Adipose tissue (tissue), 3 donors: ENCODE measurements around the gene LRRC1. TPM values are rescaled to one million over a fixed set of nuclear protein-coding genes. Genes with fewer than 3 reads are reported as not detected.

Experiments used
- H3K27ac ChIP-seq: one replicate; pipeline ENCODE4 v1.5.1; 2013; ENCODE audit warnings: low read depth, low read length
- WGBS, 3 donors: extraction: QIAGEN DNeasy Blood & Tissue Kit; methylation state at CpG; one replicate each; pipeline ENCODE4 v1.1.7; 2013; 5-methylcytosine and 5-hydroxymethylcytosine counted together
- polyA plus RNA-seq, 3 donors: library from polyadenylated mRNA; stranded (reverse); fragments of 200-250 nt; gene quantifications; one replicate each; pipeline ENCODE4 v1.2.3, GENCODE V29; 2013
- donor health status: healthy with polysubstance abuse.
- donor health status: Bipolar disorder and iron deficiency.
- donor health status: healthy.

Gene LRRC1
- polyA plus RNA-seq, 3 donors = 4.5 to 6.4 (median 5.3) TPM

GRCh38 chr6:53929041-53929820 is 134.4 kb downstream of the LRRC1 start:
- H3K27ac ChIP-seq = no peak overlapping the region
- WGBS, 3 donors = 82 to 98% (median 87%) methylated on average over 4 of the region's 4 CpGs

- no peak overlapping the region for H3K27ac ChIP-seq
- WGBS, 3 donors = 91 to 95% (median 91%) methylated on average over 6 of the region's 6 CpGs
Observed at GRCh38 chr6:53929821-53930120, 135.0 kb downstream of the LRRC1 start.

- no peak overlapping the region for H3K27ac ChIP-seq
- WGBS, 3 donors = 46 to 100% (median 97%) methylated on average over 1 of the region's 1 CpG
Observed at GRCh38 chr6:53930330-53930729, 135.5 kb downstream of the LRRC1 start.

GRCh38 chr6:53931086-53931485 is 136.3 kb downstream of the LRRC1 start:
- no peak overlapping the region for H3K27ac ChIP-seq
- WGBS, 3 donors = 75 to 81% (median 75%) methylated on average over 3 of the region's 3 CpGs

GRCh38 chr6:53932516-53932915 is 137.7 kb downstream of the LRRC1 start:
- no peak overlapping the region for H3K27ac ChIP-seq
- 79 to 92% (median 85%) methylated on average over 2 of the region's 2 CpGs for WGBS, 3 donors

GRCh38 chr6:53934023-53934422 is 139.2 kb downstream of the LRRC1 start:
- no peak overlapping the region for H3K27ac ChIP-seq
- 75 to 97% (median 92%) methylated on average over 6 of the region's 6 CpGs for WGBS, 3 donors

GRCh38 chr6:53937461-53937860 is 142.7 kb downstream of the LRRC1 start:
- 50 to 60% (median 59%) methylated on average over 4 of the region's 4 CpGs for WGBS, 3 donors
- no peak overlapping the region for H3K27ac ChIP-seq

- WGBS, 3 donors = 22 to 62% (median 41%) methylated on average over 1 of the region's 1 CpG
Observed at GRCh38 chr6:53938810-53939209, 144.0 kb downstream of the LRRC1 start.

GRCh38 chr6:53939830-53940229 is 145.0 kb downstream of the LRRC1 start:
- no peak overlapping the region for H3K27ac ChIP-seq
- WGBS, 3 donors = 84 to 89% (median 88%) methylated on average over 3 of the region's 3 CpGs

More at GRCh38 chr6:53938810-53939209, 144.0 kb downstream of the LRRC1 start:
- H3K27ac ChIP-seq = no peak overlapping the region

GRCh38 chr6:53943395-53943794 is 148.6 kb downstream of the LRRC1 start:
- no peak overlapping the region for H3K27ac ChIP-seq
- 36 to 42% (median 42%) methylated on average over 2 of the region's 2 CpGs for WGBS, 3 donors

- 54 to 72% (median 64%) methylated on average over 4 of the region's 4 CpGs for WGBS, 3 donors
- no peak overlapping the region for H3K27ac ChIP-seq
Observed at GRCh38 chr6:53944091-53944490, 149.3 kb downstream of the LRRC1 start.

- WGBS, 3 donors = 79 to 87% (median 85%) methylated on average over 5 of the region's 5 CpGs
Observed at GRCh38 chr6:53944543-53944942, 149.7 kb downstream of the LRRC1 start.

GRCh38 chr6:53945765-53946407 is 151.1 kb downstream of the LRRC1 start:
- no peak overlapping the region for H3K27ac ChIP-seq
- WGBS, 3 donors = 83 to 90% (median 83%) methylated on average over 4 of the region's 4 CpGs

More at GRCh38 chr6:53944543-53944942, 149.7 kb downstream of the LRRC1 start:
- no peak overlapping the region for H3K27ac ChIP-seq

- H3K27ac ChIP-seq = no peak overlapping the region
- 94 to 96% (median 95%) methylated on average over 1 of the region's 1 CpG for WGBS, 3 donors
Observed at GRCh38 chr6:53947780-53948179, 153.0 kb downstream of the LRRC1 start.

- H3K27ac ChIP-seq = no peak overlapping the region
- 87 to 94% (median 92%) methylated on average over 3 of the region's 3 CpGs for WGBS, 3 donors
Observed at GRCh38 chr6:53951383-53951782, 156.6 kb downstream of the LRRC1 start.

GRCh38 chr6:53956068-53956711 is 161.4 kb downstream of the LRRC1 start:
- 31 to 52% (median 46%) methylated on average over 6 of the region's 6 CpGs for WGBS, 3 donors
- H3K27ac ChIP-seq = no peak overlapping the region

GRCh38 chr6:53956804-53957203 is 162.0 kb downstream of the LRRC1 start:
- H3K27ac ChIP-seq = no peak overlapping the region

- WGBS, 3 donors = 59 to 83% (median 63%) methylated on average over 2 of the region's 2 CpGs
- H3K27ac ChIP-seq = no peak overlapping the region
Observed at GRCh38 chr6:53959717-53960116, 164.9 kb downstream of the LRRC1 start.

GRCh38 chr6:53960311-53960710 is 165.5 kb downstream of the LRRC1 start:
- 75 to 83% (median 78%) methylated on average over 4 of the region's 4 CpGs for WGBS, 3 donors
- no peak overlapping the region for H3K27ac ChIP-seq
